SK-N-DZ (cell line): ENCODE data around the gene OR10P1.

ENCODE experiments used
- DNase-seq: peaks from one replicate; pipeline ENCODE4 v3.0.0-alpha.2; 2015; ENCODE audit warnings: low spot score
- small RNA-seq, 2 experiments: library from RNA; depleted of rRNA; stranded (forward); fragments of <200 nt; gene quantifications; one replicate each; pipeline ENCODE3, GENCODE V24; 2014

OR10P1 gene

DNA sequence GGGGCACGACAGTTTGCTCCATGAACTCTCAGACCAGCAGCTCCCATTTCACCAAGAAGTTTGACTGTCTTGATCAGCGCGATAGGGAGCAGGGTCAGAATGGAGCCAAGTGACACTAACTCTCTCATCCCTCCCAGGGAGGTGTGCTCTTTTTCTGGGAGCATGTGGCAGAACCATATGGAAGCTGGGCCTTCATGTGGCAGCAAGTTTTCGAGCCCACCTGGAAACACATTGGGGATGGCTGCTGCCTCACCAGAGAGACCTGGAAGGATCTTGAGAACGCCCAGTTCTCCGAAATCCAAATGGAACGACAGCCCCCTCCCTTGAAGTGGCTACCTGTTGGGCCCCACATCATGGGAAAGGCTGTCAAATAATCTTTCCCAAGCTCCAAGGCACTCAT, 47.0 kb downstream of the OR10P1 start:
- no peak for DNase-seq

DNA sequence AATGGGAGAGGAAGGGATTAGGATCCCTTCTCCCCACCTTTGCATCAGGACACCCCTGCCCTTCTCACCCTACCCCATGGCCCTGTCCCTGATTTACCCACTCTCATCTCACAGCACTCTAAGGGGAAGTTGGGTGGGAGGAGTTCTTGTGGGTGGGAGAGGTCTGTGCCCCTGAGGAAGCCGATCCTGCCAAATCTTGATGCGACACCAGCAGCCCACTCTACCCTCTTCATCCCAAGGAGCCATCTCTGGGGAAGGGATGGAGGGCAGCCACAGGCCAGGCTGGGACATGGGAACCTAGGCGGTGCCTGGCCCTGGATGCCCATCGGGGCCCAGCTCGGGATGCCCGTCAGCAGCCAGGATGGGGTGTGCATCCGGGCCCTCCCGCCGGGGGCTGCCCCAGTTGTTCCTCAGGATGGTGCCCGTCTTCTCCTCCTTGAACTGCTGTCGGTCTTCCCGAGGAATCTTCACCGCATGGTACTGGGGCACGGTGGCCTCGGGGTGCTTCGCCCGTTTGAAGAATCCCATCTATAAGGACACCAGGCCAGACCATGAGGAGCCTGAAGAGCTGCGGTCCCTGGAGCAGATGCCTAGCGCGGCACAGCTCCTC, 48.2 kb downstream of the OR10P1 start:
- no peak for DNase-seq

DNA sequence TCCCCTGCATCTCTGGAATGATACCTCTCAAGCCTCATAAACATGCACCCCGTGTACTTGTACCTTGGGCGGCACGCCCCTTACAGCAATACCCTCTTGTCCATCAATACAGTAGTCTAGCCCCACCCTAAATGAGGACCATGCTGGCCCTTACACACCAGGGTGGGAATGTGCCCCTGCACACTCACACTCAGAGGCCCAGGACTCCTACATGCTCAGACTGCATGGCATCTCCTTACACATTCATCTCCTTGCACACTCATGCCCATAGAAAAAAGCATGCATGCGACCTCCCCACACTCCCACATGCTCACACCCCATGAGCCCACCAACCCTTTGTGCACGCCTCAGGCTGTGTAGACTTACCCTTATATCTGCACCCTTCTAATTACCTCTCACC, 49.0 kb downstream of the OR10P1 start:
- DNase-seq: no peak

DNA sequence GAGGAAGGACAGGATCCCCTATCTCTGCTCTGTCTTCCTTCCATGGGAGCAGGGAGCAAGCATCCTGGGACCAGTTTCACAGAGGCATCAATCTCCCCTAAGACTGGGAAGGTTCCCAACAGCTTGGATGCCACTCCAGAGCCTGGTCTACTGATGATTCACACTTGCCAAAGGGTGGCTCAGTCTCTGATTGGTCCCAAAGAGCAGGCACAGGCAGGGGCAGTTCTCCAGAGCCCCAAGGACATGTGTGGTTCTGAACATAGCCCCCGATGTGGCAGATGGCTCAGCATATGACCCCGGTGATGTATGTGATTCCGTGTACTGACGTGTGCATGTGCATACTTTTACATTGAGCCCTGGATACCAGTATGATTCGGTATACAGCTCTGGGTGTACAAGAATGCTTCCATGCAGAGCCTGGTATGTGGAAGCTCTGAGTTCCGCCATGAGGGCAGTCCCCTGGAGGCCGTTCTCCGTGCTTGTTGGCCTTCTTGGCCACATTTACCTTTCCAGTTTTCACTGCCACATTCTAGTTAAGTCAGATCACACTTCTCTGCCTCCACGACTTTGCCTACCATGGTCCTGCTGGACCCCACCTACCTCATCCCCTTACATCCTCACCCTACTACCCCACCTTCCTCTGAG, 49.8 kb downstream of the OR10P1 start:
- DNase-seq: no peak

Small RNA genes lying within 50 kb of the gene (small RNA-seq; reads per million reads assigned to genes)
- gene AC009779.5: 0 reads per million in 2 experiments
